ENCODE data around the gene ARHGEF1. TPM values are rescaled to one million over a fixed set of nuclear protein-coding genes. Genes with fewer than 3 reads are reported as not detected.

The ARHGEF1 gene
- total RNA-seq, 4 donors from 2014 or later, result 54.5 to 71.8 (median 59.7) TPM

DNA sequence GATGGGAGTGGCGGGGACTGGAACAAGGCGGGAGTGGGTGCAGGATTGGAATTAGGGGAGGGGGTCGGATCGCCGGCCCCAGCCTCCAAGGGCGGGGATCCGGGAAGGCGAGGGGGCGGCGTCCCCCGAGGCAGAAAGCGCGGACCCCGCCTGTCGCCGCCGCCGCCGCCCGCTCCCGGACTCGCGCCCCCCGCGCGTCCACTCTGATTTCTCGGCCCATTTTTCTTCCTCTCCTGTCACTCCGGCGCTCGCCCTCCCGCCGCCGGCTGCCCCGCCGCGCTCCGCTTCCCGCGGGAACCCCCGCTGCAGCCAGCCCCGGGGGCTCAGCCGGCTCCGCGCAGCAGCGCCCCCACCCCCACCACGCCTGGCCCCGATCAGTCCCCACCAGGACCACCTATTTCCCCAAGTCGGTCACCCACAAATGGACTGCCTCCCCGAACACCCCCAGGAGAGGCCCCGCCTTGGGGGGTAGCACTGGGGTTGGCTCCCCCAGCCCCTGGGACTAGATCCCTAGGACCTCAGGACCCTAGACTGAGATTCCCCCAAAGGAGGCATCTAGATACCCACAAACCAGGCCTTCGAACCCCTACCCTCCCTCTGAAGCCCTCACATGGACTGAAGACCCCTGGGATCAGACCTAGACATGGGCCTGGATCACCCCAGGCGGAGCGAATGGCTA is 57.9 kb downstream of the ARHGEF1 start:
- 2% methylated on average over 14 of the region's 53 CpGs for WGBS
- H3K36me3 ChIP-seq, result no peaks in the 10 kb centered on the region
- DNase-seq (ENCODE audit: extremely low spot score), result no peak
- H3K27me3 ChIP-seq, result peaks cover 3 to 97% (median 40%) of the 10 kb centered on the region in 4 donors
- no peaks in the 10 kb centered on the region for H3K9me3 ChIP-seq
- no peak overlapping the region for H3K27ac ChIP-seq (replicated peaks in 1 of 4)
- intact Hi-C loops (cut with DNase I), result no loop called here
- TF ChIP-seq EP300 (IDR thresholded peaks at IDR 0.05), result no peak
- TF ChIP-seq, protein P1, sequence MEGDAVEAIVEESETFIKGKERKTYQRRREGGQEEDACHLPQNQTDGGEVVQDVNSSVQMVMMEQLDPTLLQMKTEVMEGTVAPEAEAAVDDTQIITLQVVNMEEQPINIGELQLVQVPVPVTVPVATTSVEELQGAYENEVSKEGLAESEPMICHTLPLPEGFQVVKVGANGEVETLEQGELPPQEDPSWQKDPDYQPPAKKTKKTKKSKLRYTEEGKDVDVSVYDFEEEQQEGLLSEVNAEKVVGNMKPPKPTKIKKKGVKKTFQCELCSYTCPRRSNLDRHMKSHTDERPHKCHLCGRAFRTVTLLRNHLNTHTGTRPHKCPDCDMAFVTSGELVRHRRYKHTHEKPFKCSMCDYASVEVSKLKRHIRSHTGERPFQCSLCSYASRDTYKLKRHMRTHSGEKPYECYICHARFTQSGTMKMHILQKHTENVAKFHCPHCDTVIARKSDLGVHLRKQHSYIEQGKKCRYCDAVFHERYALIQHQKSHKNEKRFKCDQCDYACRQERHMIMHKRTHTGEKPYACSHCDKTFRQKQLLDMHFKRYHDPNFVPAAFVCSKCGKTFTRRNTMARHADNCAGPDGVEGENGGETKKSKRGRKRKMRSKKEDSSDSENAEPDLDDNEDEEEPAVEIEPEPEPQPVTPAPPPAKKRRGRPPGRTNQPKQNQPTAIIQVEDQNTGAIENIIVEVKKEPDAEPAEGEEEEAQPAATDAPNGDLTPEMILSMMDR (IDR thresholded peaks at IDR 0.05), result no peak
- no peak for TF ChIP-seq POLR2AphosphoS5 (IDR thresholded peaks at IDR 0.05)
- H3K4me1 ChIP-seq, result peaks cover 17 to 22% (median 20%) of the 10 kb centered on the region in 4 donors
- H3K4me3 ChIP-seq, result peak overlapping the region; percentile 43 to 50 (median 46)

DNA sequence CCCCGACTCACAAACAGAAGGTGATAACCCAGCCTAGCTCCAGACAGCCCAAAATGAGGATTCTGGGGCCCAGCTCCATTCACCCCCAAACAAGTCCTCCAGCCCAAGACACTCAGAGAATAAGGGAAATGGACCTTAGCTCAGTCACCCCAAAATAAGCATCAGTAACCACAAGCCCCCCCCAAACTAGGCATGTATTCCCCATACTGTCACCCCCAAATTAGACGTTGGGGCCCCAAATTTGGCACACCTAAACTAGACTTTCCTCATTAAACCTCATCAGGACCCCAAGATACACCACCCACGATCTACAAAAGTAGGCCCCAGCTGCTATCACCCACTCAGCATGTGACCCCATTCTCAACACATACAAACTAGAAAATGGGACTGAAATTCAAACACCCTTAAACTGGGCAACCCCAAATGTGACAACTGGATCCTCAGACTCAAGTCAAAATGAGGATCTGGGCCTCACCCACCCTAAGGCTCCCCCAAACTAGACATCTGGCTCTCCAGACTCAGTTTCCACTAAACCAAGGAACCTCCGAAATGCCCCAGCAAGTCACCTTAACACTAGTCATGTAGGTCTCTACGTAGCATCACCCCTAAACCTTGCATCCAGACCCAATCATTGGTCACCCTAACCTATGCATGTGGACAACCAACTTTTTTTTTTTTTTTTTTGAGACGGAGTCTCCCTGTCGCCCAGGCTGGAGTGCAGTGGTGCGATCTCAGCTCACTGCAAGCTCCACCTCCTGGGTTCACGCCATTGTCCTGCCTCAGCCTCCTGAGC is 58.6 kb downstream of the ARHGEF1 start:
- peaks cover 3 to 96% (median 36%) of the 10 kb centered on the region in 4 donors for H3K27me3 ChIP-seq
- intact Hi-C loops (cut with DNase I), result no loop called here

GRCh38 chr19:41944336-41944735 is 61.4 kb downstream of the ARHGEF1 start:
- no peak for DNase-seq (ENCODE audit: extremely low spot score)
- H3K4me1 ChIP-seq, result peaks cover 16 to 18% (median 17%) of the 10 kb centered on the region in 4 donors
- H3K36me3 ChIP-seq, result no peaks in the 10 kb centered on the region
- no peaks in the 10 kb centered on the region for H3K9me3 ChIP-seq
- intact Hi-C loops (cut with DNase I), result no loop called here
- no peak overlapping the region for H3K27ac ChIP-seq (replicated peaks in 1 of 4)
- no peak for TF ChIP-seq POLR2A (IDR thresholded peaks at IDR 0.05; ENCODE audit: low read depth)
- TF ChIP-seq EP300 (IDR thresholded peaks at IDR 0.05), result no peak
- TF ChIP-seq, protein P1 (IDR thresholded peaks at IDR 0.05), result no peak
- TF ChIP-seq POLR2AphosphoS5 (IDR thresholded peaks at IDR 0.05), result no peak
- WGBS, result 81% methylated on average over 2 of the region's 2 CpGs
- H3K4me3 ChIP-seq, result no peak overlapping the region
- peaks cover 3 to 73% (median 32%) of the 10 kb centered on the region in 4 donors for H3K27me3 ChIP-seq

More for the DNA sequence above, 58.6 kb downstream of the ARHGEF1 start:
- Histone ChIP-seq H3K4me1 (peaks cover 16 to 18% (median 17%) of the 10 kb centered on the region in 4 donors), H3K4me3 (peak overlapping the region in 1 of 4 donors; percentile 43), H3K36me3 (no peaks in the 10 kb centered on the region), H3K9me3 (no peaks in the 10 kb centered on the region), H3K27ac (replicated peaks in 1 of 4) (no peak overlapping the region)
- no peak for DNase-seq (ENCODE audit: extremely low spot score)
- TF ChIP-seq POLR2A (IDR thresholded peaks at IDR 0.05; ENCODE audit: low read depth) (no peak), POLR2AphosphoS5 (IDR thresholded peaks at IDR 0.05) (no peak), EP300 (IDR thresholded peaks at IDR 0.05) (no peak)
- TF ChIP-seq, protein P1 (IDR thresholded peaks at IDR 0.05), result no peak
- WGBS, result 90% methylated on average over 9 of the region's 9 CpGs

DNA sequence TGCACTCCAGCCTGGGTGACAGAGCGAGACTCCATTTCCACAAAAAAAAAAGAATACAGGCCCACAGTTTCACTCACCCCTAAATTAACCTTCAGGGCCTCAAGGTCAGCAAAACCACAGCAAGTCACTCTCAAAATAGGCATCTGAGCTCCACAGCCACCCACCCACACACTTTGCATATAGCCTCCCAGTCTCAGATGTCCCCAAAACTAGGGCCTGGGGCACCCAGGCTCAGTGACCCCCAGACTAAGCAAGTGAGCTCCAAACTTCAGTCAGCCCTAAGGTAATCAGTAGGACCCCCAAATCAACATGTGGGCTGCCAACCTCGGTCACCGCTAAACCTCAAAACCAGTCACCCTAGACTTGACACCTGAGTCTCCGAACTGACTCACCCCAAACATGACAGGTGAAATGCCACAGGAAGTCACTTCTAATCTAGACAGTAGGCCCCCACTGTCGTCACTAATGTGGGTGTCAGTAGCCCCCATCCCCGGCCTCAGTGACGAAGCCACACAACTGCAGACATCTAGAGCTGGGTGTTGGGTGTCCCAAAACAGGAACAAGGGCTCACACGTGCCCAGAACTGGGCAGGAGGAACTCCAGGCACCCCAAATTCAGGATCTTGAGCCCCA is 62.3 kb downstream of the ARHGEF1 start:
- no peak for DNase-seq (ENCODE audit: extremely low spot score)
- Histone ChIP-seq H3K27me3 (peaks cover 3 to 64% (median 24%) of the 10 kb centered on the region in 4 donors), H3K9me3 (no peaks in the 10 kb centered on the region), H3K36me3 (no peaks in the 10 kb centered on the region), H3K27ac (replicated peaks in 1 of 4) (no peak overlapping the region), H3K4me1 (peaks cover 11% of the 10 kb centered on the region in 4 donors), H3K4me3 (no peak overlapping the region)
- intact Hi-C loops (cut with DNase I), result no loop called here
- WGBS, result 80% methylated on average over 8 of the region's 8 CpGs
- TF ChIP-seq, protein P1 (IDR thresholded peaks at IDR 0.05), result no peak
- TF ChIP-seq POLR2AphosphoS5 (IDR thresholded peaks at IDR 0.05) (no peak), EP300 (IDR thresholded peaks at IDR 0.05) (no peak), POLR2A (IDR thresholded peaks at IDR 0.05; ENCODE audit: low read depth) (no peak)
